H1 (cell line): ENCODE results near the gene PCDH19. TPM values are rescaled to one million over a fixed set of nuclear protein-coding genes. Genes with fewer than 3 reads are reported as not detected.

Experiments
- CTCF ChIA-PET: fragments of 300-600 bp; sonication (Branson Sonifier 250); formaldehyde crosslinking; loops from one replicate; lab custom pipeline; 2021; ENCODE audit not compliant: partially characterized antibody; lab: Charles Lee
- POLR2A ChIA-PET: fragments of 300-600 bp; sonication (Branson Sonifier 250); formaldehyde crosslinking; loops from one replicate; lab custom pipeline; 2021; ENCODE audit warnings: inconsistent platforms; ENCODE audit not compliant: partially characterized antibody; lab: Charles Lee
- DNase-seq, 2 experiments: peaks; one replicate each; pipeline versions ENCODE4 v3.0.0 to v3.0.0-alpha.2; 2010 to 2022; ENCODE audit warnings: low spot score in 2 of 2, low read depth in 1 of 2, mixed read lengths in 1 of 2
- FAIRE-seq: peaks from 2 replicates; lab custom pipeline; 2011; peaks lifted over from hg19 to GRCh38; lab: Jason Lieb, UNC
- H2AFZ ChIP-seq: 2 replicates; pipeline ENCODE4 v1.8.1; 2012; ENCODE audit warnings: low read length, inconsistent platforms
- H2AK5ac ChIP-seq: 2 replicates; pipeline ENCODE4 v1.6.1; 2013; ENCODE audit warnings: low read depth, low read length
- H2BK120ac ChIP-seq: replicated peaks from 2 replicates; pipeline ENCODE3; 2013; ENCODE audit warnings: low read depth, low read length, inconsistent platforms
- H2BK12ac ChIP-seq: 2 replicates; pipeline ENCODE4 v1.6.1; 2013; ENCODE audit warnings: low read depth, low read length
- H2BK15ac ChIP-seq: 2 replicates; pipeline ENCODE4 v1.6.1; 2013; ENCODE audit warnings: low read length
- H2BK20ac ChIP-seq: 2 replicates; pipeline ENCODE4 v1.6.1; 2013; ENCODE audit warnings: low read length
- H2BK5ac ChIP-seq: 2 replicates; pipeline ENCODE4 v1.6.1; 2013; ENCODE audit warnings: low read depth, low read length
- H3K14ac ChIP-seq: 2 replicates; pipeline ENCODE4 v1.6.1; 2013; ENCODE audit warnings: inconsistent platforms; ENCODE audit not compliant: insufficient read length
- H3K18ac ChIP-seq: 2 replicates; pipeline ENCODE4 v1.6.1; 2013; ENCODE audit warnings: low read length; ENCODE audit errors: extremely low read depth
- H3K23ac ChIP-seq: 2 replicates; pipeline ENCODE4 v1.6.1; 2013; ENCODE audit warnings: inconsistent platforms; ENCODE audit not compliant: insufficient read length
- H3K23me2 ChIP-seq: 2 replicates; pipeline ENCODE4 v1.6.1; 2013; ENCODE audit warnings: low read depth, low read length
- H3K27ac ChIP-seq: 2 replicates; pipeline ENCODE4 v1.6.1; 2011; ENCODE audit warnings: low read depth, low read length, inconsistent platforms
- H3K27me3 ChIP-seq, 4 experiments: replicated peaks in 1 of 4; 1 replicate in 1 of 4; 2 replicates in 3 of 4; pipeline versions ENCODE4 v1.6.1 to v1.8.1; 2011 to 2013; ENCODE audit warnings: low read length in 3 of 4, mild to moderate bottlenecking in 3 of 4, inconsistent platforms in 2 of 4, mixed read lengths in 2 of 4, moderate library complexity in 1 of 4; ENCODE audit not compliant: control insufficient read depth in 3 of 4, insufficient read depth in 3 of 4; ENCODE audit errors: extremely low read depth in 1 of 4
- H3K36me3 ChIP-seq, 4 experiments: 2 replicates each; pipeline versions ENCODE4 v1.6.1 to v1.8.1; 2011 to 2013; ENCODE audit warnings: mild to moderate bottlenecking in 4 of 4, low read length in 3 of 4, moderate library complexity in 2 of 4, control low read depth in 1 of 4, inconsistent platforms in 1 of 4; ENCODE audit not compliant: insufficient read depth in 4 of 4, control insufficient read depth in 2 of 4
- H3K4ac ChIP-seq: replicated peaks from 2 replicates; pipeline ENCODE3; 2013; ENCODE audit warnings: low read length, low read depth, mixed read lengths, inconsistent platforms; ENCODE audit not compliant: insufficient read length
- H3K4me1 ChIP-seq, 4 experiments: replicated peaks in 1 of 4; 1 replicate in 1 of 4; 2 replicates in 3 of 4; pipeline versions ENCODE4 v1.6.1 to v1.8.1; 2011 to 2013; ENCODE audit warnings: low read length in 3 of 4, inconsistent platforms in 2 of 4, mixed read lengths in 1 of 4; ENCODE audit not compliant: insufficient read depth in 4 of 4, control insufficient read depth in 3 of 4
- H3K4me2 ChIP-seq, 2 experiments: 2 replicates each; pipeline versions ENCODE4 v1.6.1 to v1.8.1; 2011 to 2013; ENCODE audit warnings: low read depth in 2 of 2, low read length in 2 of 2, control low read depth in 1 of 2, inconsistent platforms in 1 of 2, mild to moderate bottlenecking in 1 of 2; ENCODE audit not compliant: insufficient read depth in 1 of 2
- H3K4me3 ChIP-seq, 4 experiments: fragments of 200-600, 300-600 bp in 1 of 4; sonication (generic), shearing (Covaris generic), sonication (Bioruptor Twin) in 1 of 4; 2 replicates each; pipeline versions ENCODE4 v1.5.1 to v1.8.1; 2011 to 2016; ENCODE audit warnings: low read length in 4 of 4, low read depth in 3 of 4, control low read depth in 2 of 4, inconsistent platforms in 2 of 4, mild to moderate bottlenecking in 2 of 4, mixed read lengths in 1 of 4, moderate library complexity in 1 of 4; ENCODE audit not compliant: insufficient read depth in 2 of 4; ENCODE audit errors: extremely low read depth in 1 of 4
- H3K56ac ChIP-seq: replicated peaks from 2 replicates; pipeline ENCODE3; 2013; ENCODE audit warnings: low read depth, mild to moderate bottlenecking, mixed read lengths, low read length, inconsistent platforms; ENCODE audit not compliant: insufficient read length
- H3K79me1 ChIP-seq: 2 replicates; pipeline ENCODE4 v1.6.1; 2013; ENCODE audit warnings: low read depth, low read length, control low read depth
- H3K79me2 ChIP-seq, 2 experiments: 2 replicates each; pipeline versions ENCODE4 v1.6.1 to v1.8.1; 2012 to 2013; ENCODE audit warnings: low read length in 2 of 2, mild to moderate bottlenecking in 2 of 2, inconsistent platforms in 1 of 2; ENCODE audit not compliant: insufficient read depth in 2 of 2, control insufficient read depth in 1 of 2
- H3K9ac ChIP-seq, 4 experiments: replicated peaks in 1 of 4; 1 replicate in 1 of 4; 2 replicates in 3 of 4; pipeline versions ENCODE4 v1.6.1 to v1.8.1; 2011 to 2013; ENCODE audit warnings: low read depth in 3 of 4, low read length in 3 of 4, control low read depth in 2 of 4, mild to moderate bottlenecking in 2 of 4, moderate library complexity in 2 of 4, inconsistent platforms in 1 of 4; ENCODE audit errors: extremely low read depth in 1 of 4
- H3K9me3 ChIP-seq, 2 experiments: 2 replicates each; pipeline versions ENCODE4 v1.6.1 to v1.8.1; 2012 to 2013; ENCODE audit warnings: mild to moderate bottlenecking in 2 of 2, moderate library complexity in 2 of 2, control low read depth in 1 of 2, inconsistent platforms in 1 of 2, low read depth in 1 of 2, low read length in 1 of 2, mixed read lengths in 1 of 2; ENCODE audit not compliant: insufficient read depth in 2 of 2
- H4K20me1 ChIP-seq, 2 experiments: replicated peaks in 1 of 2; 2 replicates each; pipeline versions ENCODE3 to v1.8.1; 2011 to 2013; ENCODE audit warnings: inconsistent platforms in 2 of 2, low read length in 2 of 2, mild to moderate bottlenecking in 1 of 2; ENCODE audit not compliant: insufficient read depth in 2 of 2, control insufficient read depth in 1 of 2
- H4K5ac ChIP-seq: 2 replicates; pipeline ENCODE4 v1.6.1; 2013; ENCODE audit warnings: low read length, low read depth, mixed read lengths, inconsistent platforms; ENCODE audit not compliant: insufficient read length
- H4K8ac ChIP-seq: 2 replicates; pipeline ENCODE4 v1.8.0; 2013; ENCODE audit warnings: mild to moderate bottlenecking, moderate library complexity, low read length, inconsistent platforms; ENCODE audit not compliant: insufficient read depth; ENCODE audit errors: extremely low read depth
- H4K91ac ChIP-seq: replicated peaks from 2 replicates; pipeline ENCODE3; 2013; ENCODE audit warnings: low read length, mixed read lengths, inconsistent platforms; ENCODE audit not compliant: insufficient read length
- CHD1 ChIP-seq: IDR thresholded peaks from 2 replicates; pipeline ENCODE4 v1.6.1; 2012; ENCODE audit warnings: low read depth, low read length, improper control_type of control experiment
- WGBS, 2 experiments: shearing (Covaris generic) in 1 of 2; methylation state at CpG; one replicate each; pipeline versions ENCODE4 v1.1.6 to v1.1.7; 2013 to 2015; ENCODE audit warnings: low lambda C conversion rate in 2 of 2, mixed read lengths in 2 of 2, inconsistent platforms in 1 of 2, low coverage in 1 of 2, missing lambda C conversion rate in 1 of 2; ENCODE audit not compliant: insufficient replicate concordance in 2 of 2, insufficient coverage in 1 of 2, insufficient read length in 1 of 2; ENCODE audit errors: extremely low coverage in 1 of 2, missing lambda C conversion rate in 1 of 2; 5-methylcytosine and 5-hydroxymethylcytosine counted together
- polyA plus RNA-seq, 7 experiments: library from polyadenylated mRNA; depleted of rRNA in 3 of 7; stranded (reverse) in 5 of 7; unstranded in 2 of 7; fragments of >200 nt in 5 of 7; fragments of 200-250 nt in 2 of 7; gene quantifications; 1 replicate in 5 of 7; 2 replicates in 1 of 7; 4 replicates in 1 of 7; pipeline versions ENCODE4 v1.2.1 to v1.2.3, GENCODE V29; 2011 to 2013; ENCODE audit warnings: missing spikeins in 2 of 7, mixed read lengths in 2 of 7
- total RNA-seq: library from RNA; stranded (reverse); fragmentation: NEBNext Ultra II Directional; extraction: Animal tissue kit (Norgen Biotek cat#: 25700); gene quantifications from 2 replicates; pipeline ENCODE4 v1.2.1, GENCODE V29; 2021

The PCDH19 gene
- total and polyA plus RNA-seq, 2 of the 8 experiments (the other 6 are each of a cell fraction or from before 2014, with no cell fraction given), result 0.12 to 1.2 TPM

GRCh38 chrX:100440006-100440405 lies 29.9 kb upstream of the PCDH19 start:
- WGBS, 2 experiments, result 89% methylated on average over 2 of the region's 2 CpGs; no CpG with 5 or more reads in 1 of the 2 experiments
- Histone ChIP-seq H2AFZ (no peak overlapping the region), H3K27me3 (no peaks in the 10 kb centered on the region), H3K4ac (no peak overlapping the region), H3K36me3 (no peaks in the 10 kb centered on the region), H2BK5ac (no peak overlapping the region), H4K91ac (no peak overlapping the region), H3K4me2 (no peak overlapping the region), H4K5ac (no peak overlapping the region), H3K79me2 (no peaks in the 10 kb centered on the region), H3K23ac (no peak overlapping the region), H3K79me1 (no peaks in the 10 kb centered on the region), H2BK12ac (no peak overlapping the region), H3K27ac (no peak overlapping the region), H3K4me3 (no peak overlapping the region), H2BK120ac (no peak overlapping the region), H2AK5ac (no peak overlapping the region), H3K9me3 (no peaks in the 10 kb centered on the region), H3K56ac (no peak overlapping the region), H3K9ac (no peak overlapping the region), H3K4me1 (peaks cover 0 to 9% (median 2%) of the 10 kb centered on the region in 4 experiments; a peak in 3 of 7 replicates), H3K14ac (no peak overlapping the region), H4K20me1 (no peaks in the 10 kb centered on the region), H2BK20ac (no peak overlapping the region), H2BK15ac (no peak overlapping the region), H3K23me2 (no peaks in the 10 kb centered on the region), H4K8ac (no peak overlapping the region), H3K18ac (no peak overlapping the region)
- ChIA-PET CTCF (interaction anchor here (0.6 to 1.0 kb wide), 3 partner anchors 9 to 230 kb away, joined by 3 to 4 read pairs (median 3); no protein-coding TSS in a partner anchor), POLR2A (no interaction called here)
- FAIRE-seq (no peak), DNase-seq (no peak)
- no peak for TF ChIP-seq CHD1
